ENCODE data around the gene ADRA2B.

DNA sequence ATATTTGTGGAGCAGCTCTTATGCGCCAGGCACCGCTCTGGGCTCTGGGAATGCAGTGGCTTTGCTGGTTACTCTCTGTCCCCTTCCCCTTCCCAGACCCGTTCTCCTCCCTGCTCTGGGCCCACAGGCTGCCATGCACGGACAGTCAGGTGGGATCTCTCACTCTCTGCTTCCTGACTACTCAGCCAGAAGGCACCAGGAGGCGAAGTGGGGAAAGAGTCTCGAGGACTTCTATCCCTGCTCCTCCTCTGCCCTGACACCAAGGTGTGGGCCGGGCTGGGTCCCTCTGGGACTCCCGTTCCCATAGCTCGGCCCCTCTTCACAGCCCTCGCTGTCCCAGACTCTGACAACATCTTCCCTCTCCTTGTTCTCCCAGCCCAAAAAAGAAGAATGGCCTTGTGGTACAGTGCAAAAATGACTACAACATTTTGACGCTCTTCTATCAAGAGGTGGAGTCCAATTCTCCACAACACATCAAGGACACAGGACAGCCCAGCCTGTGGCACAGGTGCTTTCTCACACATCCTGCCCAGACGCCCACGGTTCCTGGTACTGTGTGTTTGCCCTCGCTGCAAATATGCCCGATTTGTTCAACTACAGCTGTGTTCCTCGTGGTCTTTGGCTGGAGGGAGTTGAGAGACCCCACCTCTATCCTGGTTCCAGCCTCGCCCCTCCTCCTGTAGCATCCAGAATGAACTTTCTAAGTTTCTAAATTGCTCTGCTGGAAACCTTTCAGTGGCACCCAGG, 42.9 kb upstream of the ADRA2B start:
- TF ChIP-seq, protein P1, sequence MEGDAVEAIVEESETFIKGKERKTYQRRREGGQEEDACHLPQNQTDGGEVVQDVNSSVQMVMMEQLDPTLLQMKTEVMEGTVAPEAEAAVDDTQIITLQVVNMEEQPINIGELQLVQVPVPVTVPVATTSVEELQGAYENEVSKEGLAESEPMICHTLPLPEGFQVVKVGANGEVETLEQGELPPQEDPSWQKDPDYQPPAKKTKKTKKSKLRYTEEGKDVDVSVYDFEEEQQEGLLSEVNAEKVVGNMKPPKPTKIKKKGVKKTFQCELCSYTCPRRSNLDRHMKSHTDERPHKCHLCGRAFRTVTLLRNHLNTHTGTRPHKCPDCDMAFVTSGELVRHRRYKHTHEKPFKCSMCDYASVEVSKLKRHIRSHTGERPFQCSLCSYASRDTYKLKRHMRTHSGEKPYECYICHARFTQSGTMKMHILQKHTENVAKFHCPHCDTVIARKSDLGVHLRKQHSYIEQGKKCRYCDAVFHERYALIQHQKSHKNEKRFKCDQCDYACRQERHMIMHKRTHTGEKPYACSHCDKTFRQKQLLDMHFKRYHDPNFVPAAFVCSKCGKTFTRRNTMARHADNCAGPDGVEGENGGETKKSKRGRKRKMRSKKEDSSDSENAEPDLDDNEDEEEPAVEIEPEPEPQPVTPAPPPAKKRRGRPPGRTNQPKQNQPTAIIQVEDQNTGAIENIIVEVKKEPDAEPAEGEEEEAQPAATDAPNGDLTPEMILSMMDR (IDR thresholded peaks at IDR 0.05), result no peak
- TF ChIP-seq POLR2AphosphoS5 (IDR thresholded peaks at IDR 0.05), result no peak

Data from stomach (tissue), 4 donors.